OCI-LY7 (cell line): ENCODE measurements around the gene MON1A.
A peak's percentile ranks its signal among the peaks of the same experiment; 100 is the strongest.

Source experiments
- CTCF ChIP-seq: fragments of 200-600 bp; sonication (generic); conservative IDR thresholded peaks from 2 replicates; pipeline ENCODE4 v1.5.1; 2014; ENCODE audit warnings: mild to moderate bottlenecking, antibody characterized with exemption, low read length, moderate library complexity, mixed read lengths
- EZH2phosphoT487 ChIP-seq: fragments of 200-600 bp; sonication (generic); IDR thresholded peaks from 2 replicates; pipeline ENCODE4 v1.6.1; 2018; ENCODE audit warnings: low read depth, borderline replicate concordance, mild to moderate bottlenecking, mixed run types, antibody characterized with exemption, low read length, moderate library complexity, mixed read lengths

- peak; percentile 79 for TF ChIP-seq CTCF
- no peak for TF ChIP-seq EZH2phosphoT487
Observed at GRCh38 chr3:49899815-49900214, 29.8 kb downstream of the MON1A start.
